NCI-H128 (cell line): ENCODE results near the gene ZNF692.

Source experiments
- DNase-seq: peaks from one replicate; lab custom pipeline; 2025; ENCODE audit not compliant: unreplicated experiment; lab: John Stamatoyannopoulos, UW

ZNF692 gene

GRCh38 chr1:248825573-248825908, 33.3 kb downstream of the ZNF692 start:
- no peak for DNase-seq

- DNase-seq = no peak
Observed at GRCh38 chr1:248825136-248825535, 33.7 kb downstream of the ZNF692 start.

- no peak for DNase-seq
Observed at GRCh38 chr1:248824701-248825100, 34.2 kb downstream of the ZNF692 start.

GRCh38 chr1:248824301-248824700, 34.6 kb downstream of the ZNF692 start:
- no peak for DNase-seq

GRCh38 chr1:248823517-248824001, 35.3 kb downstream of the ZNF692 start:
- DNase-seq = no peak

- no peak for DNase-seq
Observed at GRCh38 chr1:248822148-248823032, 36.5 kb downstream of the ZNF692 start.

GRCh38 chr1:248821641-248822040, 37.2 kb downstream of the ZNF692 start:
- no peak for DNase-seq

GRCh38 chr1:248821101-248821500, 37.8 kb downstream of the ZNF692 start:
- no peak for DNase-seq

- no peak for DNase-seq
Observed at GRCh38 chr1:248820041-248820585, 38.8 kb downstream of the ZNF692 start.

GRCh38 chr1:248818505-248819374, 40.1 kb downstream of the ZNF692 start:
- DNase-seq = no peak

- no peak for DNase-seq
Observed at GRCh38 chr1:248817065-248817464, 41.8 kb downstream of the ZNF692 start.

- no peak for DNase-seq
Observed at GRCh38 chr1:248816042-248816851, 42.6 kb downstream of the ZNF692 start.

- no peak for DNase-seq
Observed at GRCh38 chr1:248815407-248816034, 43.4 kb downstream of the ZNF692 start.

- DNase-seq = no peak
Observed at GRCh38 chr1:248814351-248814750, 44.5 kb downstream of the ZNF692 start.

GRCh38 chr1:248813546-248813945, 45.3 kb downstream of the ZNF692 start:
- DNase-seq = no peak

GRCh38 chr1:248812736-248813425, 46.0 kb downstream of the ZNF692 start:
- DNase-seq = no peak

- DNase-seq = no peak
Observed at GRCh38 chr1:248811514-248812490, 47.1 kb downstream of the ZNF692 start.

GRCh38 chr1:248810727-248811513, 48.0 kb downstream of the ZNF692 start:
- no peak for DNase-seq
